ENCODE results near the gene ARL2.

The ARL2 gene

GRCh38 chr11:65064847-65065240, 50.9 kb downstream of the ARL2 start:
- H3K27me3 ChIP-seq (ENCODE audit: control insufficient read depth in 1 of 2, insufficient read depth in 2 of 2, low read length in 2 of 2) = no peaks in the 10 kb centered on the region
- H3K4me3 ChIP-seq (ENCODE audit: low read depth in 1 of 2, low read length in 2 of 2) = no peak overlapping the region
- H3K9me3 ChIP-seq (ENCODE audit: low read length) = no peaks in the 10 kb centered on the region
- no peak overlapping the region for H3K9ac ChIP-seq (ENCODE audit: low read length)
- H3K36me3 ChIP-seq (ENCODE audit: insufficient read depth, low read length) = no peaks in the 10 kb centered on the region
- no peaks in the 10 kb centered on the region for H3K4me1 ChIP-seq (ENCODE audit: insufficient read depth, low read length)
- H3K27ac ChIP-seq (ENCODE audit: low read depth, low read length) = no peak overlapping the region

DNA sequence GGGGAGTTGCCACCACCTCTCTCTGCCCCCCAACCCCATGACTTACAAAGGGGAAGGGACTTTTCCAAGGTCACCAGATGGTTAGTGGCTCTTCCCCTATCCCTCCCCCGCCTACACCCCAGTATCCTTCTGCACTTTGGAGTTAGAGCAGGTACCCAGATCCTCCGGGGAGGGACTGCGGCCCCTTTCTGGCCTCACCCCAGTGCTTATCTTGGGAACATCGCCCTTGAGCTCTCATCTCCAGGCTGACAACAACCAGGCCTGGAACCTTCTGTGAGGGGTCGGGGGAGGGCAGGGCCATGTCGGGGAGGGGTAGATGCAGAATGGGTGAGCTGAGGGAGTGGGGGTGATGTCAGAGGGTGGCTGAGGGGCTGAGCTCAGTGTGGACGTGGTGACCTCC, 51.9 kb downstream of the ARL2 start:
- Histone ChIP-seq H3K27ac (ENCODE audit: low read depth, low read length) (no peak overlapping the region), H3K4me3 (ENCODE audit: low read depth in 1 of 2, low read length in 2 of 2) (no peak overlapping the region), H3K36me3 (ENCODE audit: insufficient read depth, low read length) (no peaks in the 10 kb centered on the region), H3K9me3 (ENCODE audit: low read length) (no peaks in the 10 kb centered on the region), H3K9ac (ENCODE audit: low read length) (no peak overlapping the region), H3K27me3 (ENCODE audit: control insufficient read depth in 1 of 2, insufficient read depth in 2 of 2, low read length in 2 of 2) (no peaks in the 10 kb centered on the region), H3K4me1 (ENCODE audit: insufficient read depth, low read length) (no peaks in the 10 kb centered on the region)

DNA sequence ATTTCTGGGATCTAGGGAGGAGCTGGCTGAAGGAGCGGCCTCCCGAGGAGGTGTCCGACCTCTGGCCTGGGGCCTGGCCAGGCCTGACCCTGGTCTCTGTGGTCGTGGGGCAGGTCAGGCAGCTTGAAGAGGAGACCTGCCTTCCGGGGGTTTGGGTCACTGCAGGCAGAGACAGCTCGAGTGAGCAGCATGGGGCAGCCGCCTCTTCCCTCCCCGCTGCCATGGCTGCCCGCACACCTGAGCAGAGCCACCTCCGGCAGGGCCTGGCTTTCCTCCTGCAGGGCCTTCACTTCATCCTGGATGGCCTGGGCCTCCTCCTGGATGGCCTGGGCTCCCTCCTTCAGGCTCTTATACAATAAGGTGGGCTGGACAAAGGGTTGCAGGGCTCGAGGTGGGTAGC, 52.4 kb downstream of the ARL2 start:
- H3K4me3 ChIP-seq (ENCODE audit: low read depth in 1 of 2, low read length in 2 of 2) = no peak overlapping the region
- no peaks in the 10 kb centered on the region for H3K36me3 ChIP-seq (ENCODE audit: insufficient read depth, low read length)
- H3K27ac ChIP-seq (ENCODE audit: low read depth, low read length) = no peak overlapping the region
- no peak overlapping the region for H3K9ac ChIP-seq (ENCODE audit: low read length)
- H3K27me3 ChIP-seq (ENCODE audit: control insufficient read depth in 1 of 2, insufficient read depth in 2 of 2, low read length in 2 of 2) = no peaks in the 10 kb centered on the region
- H3K9me3 ChIP-seq (ENCODE audit: low read length) = no peaks in the 10 kb centered on the region
- H3K4me1 ChIP-seq (ENCODE audit: insufficient read depth, low read length) = no peaks in the 10 kb centered on the region

DNA sequence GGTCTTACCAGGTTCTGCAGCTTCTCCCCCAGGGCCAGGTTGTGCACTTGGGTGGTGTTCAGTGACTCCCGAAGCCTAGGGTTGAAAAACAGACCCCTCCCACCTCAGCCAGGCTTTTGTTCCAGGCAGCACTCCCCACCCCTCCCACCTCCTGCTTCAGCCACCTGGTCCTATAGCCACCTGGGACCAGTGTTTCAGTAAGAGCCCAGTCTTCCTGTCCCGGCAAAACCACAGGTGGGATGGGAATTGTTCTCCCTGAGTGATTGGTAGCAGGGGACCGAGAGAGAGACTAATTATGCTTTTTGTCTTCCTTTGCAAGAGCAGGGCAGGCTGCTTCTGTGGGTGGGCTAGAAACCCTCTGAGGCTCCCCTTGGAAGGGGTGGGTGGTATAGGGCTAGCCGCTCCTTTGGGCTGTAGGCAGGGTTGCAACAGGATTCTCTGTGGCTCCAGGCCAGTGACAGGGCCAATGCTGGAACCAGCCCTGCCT, 52.9 kb downstream of the ARL2 start:
- Histone ChIP-seq H3K4me3 (ENCODE audit: low read depth in 1 of 2, low read length in 2 of 2) (no peak overlapping the region), H3K9me3 (ENCODE audit: low read length) (no peaks in the 10 kb centered on the region), H3K27ac (ENCODE audit: low read depth, low read length) (no peak overlapping the region), H3K4me1 (ENCODE audit: insufficient read depth, low read length) (no peaks in the 10 kb centered on the region), H3K27me3 (ENCODE audit: control insufficient read depth in 1 of 2, insufficient read depth in 2 of 2, low read length in 2 of 2) (no peaks in the 10 kb centered on the region), H3K9ac (ENCODE audit: low read length) (no peak overlapping the region), H3K36me3 (ENCODE audit: insufficient read depth, low read length) (no peaks in the 10 kb centered on the region)

DNA sequence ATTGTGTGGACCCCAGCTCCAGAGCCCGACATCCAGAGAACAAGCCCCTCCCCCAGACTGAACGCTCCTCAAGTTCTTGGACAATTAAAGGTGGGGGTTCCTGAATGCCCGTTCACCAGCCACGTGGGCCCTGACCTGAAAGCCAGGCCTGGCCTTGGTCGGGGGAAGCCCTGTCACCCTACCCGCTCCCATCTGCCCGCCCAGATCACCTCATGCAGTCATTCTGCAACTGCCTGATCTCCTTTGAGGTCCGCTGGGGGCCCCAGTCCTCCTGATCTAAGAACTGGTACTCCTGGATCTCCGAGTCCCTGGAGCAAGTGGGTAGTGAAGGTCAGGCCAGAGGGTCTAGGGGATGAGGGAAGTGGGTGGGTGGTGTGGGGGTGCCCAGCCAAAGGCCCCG, 53.5 kb downstream of the ARL2 start:
- Histone ChIP-seq H3K27ac (ENCODE audit: low read depth, low read length) (no peak overlapping the region), H3K9ac (ENCODE audit: low read length) (no peak overlapping the region), H3K9me3 (ENCODE audit: low read length) (no peaks in the 10 kb centered on the region), H3K27me3 (ENCODE audit: control insufficient read depth in 1 of 2, insufficient read depth in 2 of 2, low read length in 2 of 2) (no peaks in the 10 kb centered on the region), H3K36me3 (ENCODE audit: insufficient read depth, low read length) (no peaks in the 10 kb centered on the region), H3K4me1 (ENCODE audit: insufficient read depth, low read length) (no peaks in the 10 kb centered on the region), H3K4me3 (ENCODE audit: low read depth in 1 of 2, low read length in 2 of 2) (no peak overlapping the region)

GRCh38 chr11:65069217-65069616, 55.3 kb downstream of the ARL2 start:
- Histone ChIP-seq H3K9ac (ENCODE audit: low read length) (no peak overlapping the region), H3K4me3 (ENCODE audit: low read depth in 1 of 2, low read length in 2 of 2) (no peak overlapping the region), H3K27me3 (ENCODE audit: control insufficient read depth in 1 of 2, insufficient read depth in 2 of 2, low read length in 2 of 2) (no peaks in the 10 kb centered on the region), H3K4me1 (ENCODE audit: insufficient read depth, low read length) (no peaks in the 10 kb centered on the region), H3K27ac (ENCODE audit: low read depth, low read length) (no peak overlapping the region), H3K9me3 (ENCODE audit: low read length) (no peaks in the 10 kb centered on the region), H3K36me3 (ENCODE audit: insufficient read depth, low read length) (no peaks in the 10 kb centered on the region)
